HG03439 (cell line): ENCODE measurements around the gene ERG28.

ENCODE experiments used
- ATAC-seq: cut with Tn5 transposase; IDR thresholded peaks from one replicate; pipeline ENCODE4 v1.9.1; 2021; ENCODE audit warnings: mild to moderate bottlenecking, moderate library complexity; ENCODE audit not compliant: unreplicated experiment

The ERG28 gene

GRCh38 chr14:75660238-75660629 is 442 bp downstream of the ERG28 start:
- ATAC-seq = no peak

- ATAC-seq = no peak
Measured at GRCh38 chr14:75658957-75659356, 1.7 kb downstream of the ERG28 start.

- ATAC-seq = no peak
Measured at GRCh38 chr14:75657331-75657730, 3.3 kb downstream of the ERG28 start.

GRCh38 chr14:75655235-75655634 is 5.4 kb downstream of the ERG28 start:
- ATAC-seq = no peak

- ATAC-seq = no peak
Measured at GRCh38 chr14:75654127-75654732, 6.4 kb downstream of the ERG28 start.

- ATAC-seq = no peak
Measured at GRCh38 chr14:75653563-75653962, 7.1 kb downstream of the ERG28 start.

- no peak for ATAC-seq
Measured at GRCh38 chr14:75650253-75651058, 10.2 kb downstream of the ERG28 start.

- ATAC-seq = no peak
Measured at GRCh38 chr14:75649773-75650172, 10.9 kb downstream of the ERG28 start.

- ATAC-seq = no peak
Measured at GRCh38 chr14:75649337-75649736, 11.3 kb downstream of the ERG28 start.

- no peak for ATAC-seq
Measured at GRCh38 chr14:75648066-75648838, 12.4 kb downstream of the ERG28 start.

- ATAC-seq = no peak
Measured at GRCh38 chr14:75647640-75648039, 13.0 kb downstream of the ERG28 start.

- ATAC-seq = no peak
Measured at GRCh38 chr14:75646762-75647161, 13.9 kb downstream of the ERG28 start.

GRCh38 chr14:75645056-75645455 is 15.6 kb downstream of the ERG28 start:
- no peak for ATAC-seq

- ATAC-seq = no peak
Measured at GRCh38 chr14:75643985-75644384, 16.7 kb downstream of the ERG28 start.

GRCh38 chr14:75640876-75641275 is 19.8 kb downstream of the ERG28 start:
- no peak for ATAC-seq

- no peak for ATAC-seq
Measured at GRCh38 chr14:75636100-75636692, 24.5 kb downstream of the ERG28 start.

- ATAC-seq = no peak
Measured at GRCh38 chr14:75634848-75635247, 25.8 kb downstream of the ERG28 start.

- no peak for ATAC-seq
Measured at GRCh38 chr14:75631453-75631831, 29.2 kb downstream of the ERG28 start.

- ATAC-seq = no peak
Measured at GRCh38 chr14:75630695-75631452, 29.8 kb downstream of the ERG28 start.

- no peak for ATAC-seq
Measured at GRCh38 chr14:75628816-75629215, 31.9 kb downstream of the ERG28 start.

- no peak for ATAC-seq
Measured at GRCh38 chr14:75627406-75627805, 33.3 kb downstream of the ERG28 start.
